ENCODE data around the gene PTK7. TPM values are rescaled to one million over a fixed set of nuclear protein-coding genes. Genes with fewer than 3 reads are reported as not detected.

PTK7 gene
- total and polyA plus RNA-seq, 2 donors = 48.1 to 101 TPM

DNA sequence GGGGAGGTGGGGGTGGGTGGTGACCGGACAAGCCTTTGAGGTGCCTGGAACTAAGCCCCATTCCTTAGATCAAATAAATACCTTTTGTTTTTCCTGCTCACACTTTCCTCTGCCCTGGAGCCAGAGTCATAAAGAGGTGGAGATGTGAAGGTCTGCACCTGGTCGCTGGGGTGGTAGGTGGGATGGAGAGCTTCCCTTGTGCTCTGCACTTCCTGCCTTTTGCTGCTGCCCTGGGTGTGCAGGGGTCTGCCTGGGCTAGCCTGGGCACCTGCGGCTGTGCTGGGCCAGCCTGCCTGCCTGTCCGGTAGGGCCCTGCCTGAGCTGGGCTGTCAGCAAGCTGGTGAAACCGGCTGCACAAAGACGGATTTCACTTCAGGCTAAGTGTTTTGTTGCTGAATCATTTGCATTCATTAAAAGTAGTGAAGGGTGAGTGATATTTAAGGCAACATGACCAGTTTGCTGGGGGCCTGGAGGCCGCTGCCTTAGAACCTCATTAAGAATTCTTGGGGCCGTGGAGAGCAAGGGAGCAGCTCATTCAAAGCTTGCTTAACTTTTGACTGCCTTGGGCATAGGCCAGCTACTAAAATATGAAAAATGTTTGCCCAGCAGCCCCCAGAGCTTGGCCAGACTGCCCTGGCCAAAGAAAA is 20.5 kb downstream of the PTK7 start:
- H3K4me3 ChIP-seq (ENCODE audit: low read length in 2 of 2) = no peak overlapping the region
- DNase-seq (ENCODE audit: low read depth in 6 of 9, low spot score in 9 of 9) = no peak
- H3K9me3 ChIP-seq (ENCODE audit: control insufficient read depth in 2 of 2, insufficient read depth in 1 of 2, low read length in 1 of 2) = no peaks in the 10 kb centered on the region
- H3K4me1 ChIP-seq (ENCODE audit: control insufficient read depth in 2 of 2, insufficient read depth in 2 of 2, low read length in 2 of 2) = peaks cover 17 to 51% of the 10 kb centered on the region in 2 donors
- H3K27ac ChIP-seq (ENCODE audit: low read depth in 1 of 2, low read length in 1 of 2) = peak overlapping the region; percentile 56 to 60
- no peaks in the 10 kb centered on the region for H3K27me3 ChIP-seq (ENCODE audit: control insufficient read depth in 2 of 2, insufficient read depth in 1 of 2, low read length in 1 of 2)
- 81% methylated on average over 8 of the region's 8 CpGs for WGBS
- peaks cover 0 to 4% of the 10 kb centered on the region in 2 donors for H3K36me3 ChIP-seq (ENCODE audit: control insufficient read depth in 2 of 2, insufficient read depth in 2 of 2, low read length in 1 of 2)

DNA sequence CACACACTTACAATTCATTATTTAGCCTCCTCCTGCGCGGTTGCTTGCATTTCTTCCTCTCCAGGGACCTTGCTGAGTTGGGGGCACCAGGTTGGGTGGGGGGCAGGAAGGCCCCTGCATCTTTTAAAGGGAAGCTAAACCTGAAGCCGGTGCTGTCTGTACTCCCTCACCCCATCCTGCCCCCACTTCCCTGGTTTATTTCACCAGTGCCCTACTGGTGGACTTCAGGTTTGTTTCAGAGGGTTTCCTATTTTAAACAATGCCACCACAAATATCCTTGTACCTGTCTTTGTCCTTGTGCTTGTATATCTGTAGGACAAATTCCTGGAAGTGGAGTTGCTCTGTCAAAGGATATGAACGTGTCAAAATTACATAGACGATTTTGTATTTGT is 21.0 kb downstream of the PTK7 start:
- DNase-seq (ENCODE audit: low read depth in 6 of 9, low spot score in 9 of 9) = no peak
- Histone ChIP-seq H3K9me3 (ENCODE audit: control insufficient read depth in 2 of 2, insufficient read depth in 1 of 2, low read length in 1 of 2) (no peaks in the 10 kb centered on the region), H3K4me1 (ENCODE audit: control insufficient read depth in 2 of 2, insufficient read depth in 2 of 2, low read length in 2 of 2) (peaks cover 17 to 50% of the 10 kb centered on the region in 2 donors), H3K27ac (ENCODE audit: low read depth in 1 of 2, low read length in 1 of 2) (peak overlapping the region; percentile 36 to 56), H3K4me3 (ENCODE audit: low read length in 2 of 2) (no peak overlapping the region), H3K36me3 (ENCODE audit: control insufficient read depth in 2 of 2, insufficient read depth in 2 of 2, low read length in 1 of 2) (peaks cover 0 to 4% of the 10 kb centered on the region in 2 donors), H3K27me3 (ENCODE audit: control insufficient read depth in 2 of 2, insufficient read depth in 1 of 2, low read length in 1 of 2) (no peaks in the 10 kb centered on the region)
- WGBS = 90% methylated on average over 5 of the region's 5 CpGs

GRCh38 chr6:43097502-43097901 is 21.4 kb downstream of the PTK7 start:
- whole genome bisulfite sequencing = 96% methylated on average over 4 of the region's 4 CpGs
- DNase-seq (ENCODE audit: low read depth in 6 of 9, low spot score in 9 of 9) = no peak
- no peak overlapping the region for H3K27ac ChIP-seq (ENCODE audit: low read depth in 1 of 2, low read length in 1 of 2)

GRCh38 chr6:43101497-43101896 is 25.4 kb downstream of the PTK7 start:
- H3K36me3 ChIP-seq (ENCODE audit: control insufficient read depth in 2 of 2, insufficient read depth in 2 of 2, low read length in 1 of 2) = peaks cover 0 to 6% of the 10 kb centered on the region in 2 donors
- no peak for DNase-seq (ENCODE audit: low read depth in 6 of 9, low spot score in 9 of 9)
- no peak overlapping the region for H3K27ac ChIP-seq (ENCODE audit: low read depth in 1 of 2, low read length in 1 of 2)
- H3K4me3 ChIP-seq (ENCODE audit: low read length in 2 of 2) = no peak overlapping the region
- H3K27me3 ChIP-seq (ENCODE audit: control insufficient read depth in 2 of 2, insufficient read depth in 1 of 2, low read length in 1 of 2) = no peaks in the 10 kb centered on the region
- H3K4me1 ChIP-seq (ENCODE audit: control insufficient read depth in 2 of 2, insufficient read depth in 2 of 2, low read length in 2 of 2) = peaks cover 2 to 30% of the 10 kb centered on the region in 2 donors
- 90% methylated on average over 4 of the region's 4 CpGs for WGBS
- no peaks in the 10 kb centered on the region for H3K9me3 ChIP-seq (ENCODE audit: control insufficient read depth in 2 of 2, insufficient read depth in 1 of 2, low read length in 1 of 2)

More at GRCh38 chr6:43097502-43097901, 21.4 kb downstream of the PTK7 start:
- H3K27me3 ChIP-seq (ENCODE audit: control insufficient read depth in 2 of 2, insufficient read depth in 1 of 2, low read length in 1 of 2) = no peaks in the 10 kb centered on the region
- H3K9me3 ChIP-seq (ENCODE audit: control insufficient read depth in 2 of 2, insufficient read depth in 1 of 2, low read length in 1 of 2) = no peaks in the 10 kb centered on the region
- peaks cover 16 to 47% of the 10 kb centered on the region in 2 donors for H3K4me1 ChIP-seq (ENCODE audit: control insufficient read depth in 2 of 2, insufficient read depth in 2 of 2, low read length in 2 of 2)
- H3K4me3 ChIP-seq (ENCODE audit: low read length in 2 of 2) = no peak overlapping the region
- H3K36me3 ChIP-seq (ENCODE audit: control insufficient read depth in 2 of 2, insufficient read depth in 2 of 2, low read length in 1 of 2) = peaks cover 0 to 4% of the 10 kb centered on the region in 2 donors

DNA sequence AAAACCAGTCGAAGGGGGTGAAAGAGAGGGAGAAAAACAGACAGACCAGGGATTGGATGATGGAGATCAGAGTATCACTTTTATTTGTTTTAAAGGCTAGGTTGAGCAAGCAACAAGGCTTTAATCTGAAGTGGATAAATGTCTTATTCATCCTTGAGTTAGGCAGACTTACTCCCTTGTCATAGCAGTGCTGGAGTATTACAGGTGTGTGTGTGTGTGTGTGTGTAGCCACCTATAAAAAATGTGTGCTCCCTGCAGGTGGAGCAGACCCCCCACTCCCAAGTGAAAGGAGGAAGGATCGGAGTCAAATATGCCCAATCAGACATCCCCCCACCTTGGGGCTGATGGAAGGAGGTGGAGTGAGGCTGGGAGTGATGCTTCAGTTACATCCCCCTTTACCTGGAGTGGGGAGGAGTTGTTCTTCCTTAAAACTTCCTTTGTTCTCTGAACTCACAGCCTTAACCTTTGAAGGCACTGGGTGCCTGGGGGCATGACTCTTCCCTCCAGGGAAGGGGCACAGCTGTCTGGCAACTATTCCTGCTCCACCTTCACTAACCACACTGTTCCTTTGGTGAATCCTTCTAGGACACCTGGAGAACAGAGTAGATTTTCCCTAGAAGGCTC is 27.3 kb downstream of the PTK7 start:
- no peaks in the 10 kb centered on the region for H3K27me3 ChIP-seq (ENCODE audit: control insufficient read depth in 2 of 2, insufficient read depth in 1 of 2, low read length in 1 of 2)
- no peaks in the 10 kb centered on the region for H3K9me3 ChIP-seq (ENCODE audit: control insufficient read depth in 2 of 2, insufficient read depth in 1 of 2, low read length in 1 of 2)
- H3K27ac ChIP-seq (ENCODE audit: low read depth in 1 of 2, low read length in 1 of 2) = no peak overlapping the region
- peaks cover 0 to 3% of the 10 kb centered on the region in 2 donors for H3K36me3 ChIP-seq (ENCODE audit: control insufficient read depth in 2 of 2, insufficient read depth in 2 of 2, low read length in 1 of 2)
- 71% methylated on average over 2 of the region's 2 CpGs for WGBS
- no peak overlapping the region for H3K4me3 ChIP-seq (ENCODE audit: low read length in 2 of 2)
- DNase-seq (ENCODE audit: low read depth in 6 of 9, low spot score in 9 of 9) = no peak
- H3K4me1 ChIP-seq (ENCODE audit: control insufficient read depth in 2 of 2, insufficient read depth in 2 of 2, low read length in 2 of 2) = peaks cover 0 to 14% of the 10 kb centered on the region in 2 donors

DNA sequence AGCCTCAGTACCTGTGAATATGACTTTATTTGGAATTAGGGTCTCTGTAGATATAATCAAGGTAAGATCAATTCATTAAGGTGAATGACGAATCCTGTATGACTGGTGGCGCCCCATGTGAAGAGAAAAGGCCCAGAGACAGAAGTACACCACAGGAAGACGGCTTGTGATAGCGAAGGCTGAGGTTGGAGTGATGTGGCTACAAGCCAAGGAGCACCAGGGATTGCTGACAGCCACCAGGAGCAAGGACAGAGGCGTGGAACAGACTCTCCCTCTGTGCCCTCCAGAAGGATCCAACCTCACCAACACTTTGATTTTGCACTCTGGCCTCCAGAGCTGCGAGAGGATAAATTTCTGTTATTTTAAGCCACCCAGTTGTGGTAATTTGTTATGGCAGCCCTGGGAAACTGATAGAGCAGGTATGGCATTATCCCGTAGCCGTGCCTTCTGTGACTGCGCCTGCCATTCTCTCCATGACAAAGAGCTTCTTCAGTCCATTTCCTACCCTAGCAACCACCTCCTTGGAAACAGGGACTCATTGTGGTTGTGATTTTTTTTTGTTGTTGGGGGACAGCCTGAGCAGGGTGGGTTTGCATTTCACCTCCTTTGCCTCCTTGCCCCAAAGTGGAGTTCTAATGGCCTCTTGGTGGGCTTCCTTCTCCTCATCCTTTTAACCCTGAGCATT is 29.6 kb downstream of the PTK7 start:
- Histone ChIP-seq H3K27me3 (ENCODE audit: control insufficient read depth in 2 of 2, insufficient read depth in 1 of 2, low read length in 1 of 2) (no peaks in the 10 kb centered on the region), H3K36me3 (ENCODE audit: control insufficient read depth in 2 of 2, insufficient read depth in 2 of 2, low read length in 1 of 2) (peaks cover 0 to 3% of the 10 kb centered on the region in 2 donors), H3K9me3 (ENCODE audit: control insufficient read depth in 2 of 2, insufficient read depth in 1 of 2, low read length in 1 of 2) (no peaks in the 10 kb centered on the region), H3K4me3 (ENCODE audit: low read length in 2 of 2) (no peak overlapping the region), H3K27ac (ENCODE audit: low read depth in 1 of 2, low read length in 1 of 2) (no peak overlapping the region), H3K4me1 (ENCODE audit: control insufficient read depth in 2 of 2, insufficient read depth in 2 of 2, low read length in 2 of 2) (peaks cover 0 to 13% of the 10 kb centered on the region in 2 donors)
- no peak for DNase-seq (ENCODE audit: low read depth in 6 of 9, low spot score in 9 of 9)
- 85% methylated on average over 9 of the region's 9 CpGs for WGBS

GRCh38 chr6:43107344-43108062 is 31.4 kb downstream of the PTK7 start:
- Histone ChIP-seq H3K9me3 (ENCODE audit: control insufficient read depth in 2 of 2, insufficient read depth in 1 of 2, low read length in 1 of 2) (no peaks in the 10 kb centered on the region), H3K27me3 (ENCODE audit: control insufficient read depth in 2 of 2, insufficient read depth in 1 of 2, low read length in 1 of 2) (no peaks in the 10 kb centered on the region), H3K36me3 (ENCODE audit: control insufficient read depth in 2 of 2, insufficient read depth in 2 of 2, low read length in 1 of 2) (peaks cover 0 to 3% of the 10 kb centered on the region in 2 donors), H3K27ac (ENCODE audit: low read depth in 1 of 2, low read length in 1 of 2) (no peak overlapping the region), H3K4me3 (ENCODE audit: low read length in 2 of 2) (no peak overlapping the region), H3K4me1 (ENCODE audit: control insufficient read depth in 2 of 2, insufficient read depth in 2 of 2, low read length in 2 of 2) (peaks cover 2 to 17% of the 10 kb centered on the region in 2 donors)
- WGBS = 99% methylated on average over 12 of the region's 12 CpGs
- no peak for DNase-seq (ENCODE audit: low read depth in 6 of 9, low spot score in 9 of 9)

DNA sequence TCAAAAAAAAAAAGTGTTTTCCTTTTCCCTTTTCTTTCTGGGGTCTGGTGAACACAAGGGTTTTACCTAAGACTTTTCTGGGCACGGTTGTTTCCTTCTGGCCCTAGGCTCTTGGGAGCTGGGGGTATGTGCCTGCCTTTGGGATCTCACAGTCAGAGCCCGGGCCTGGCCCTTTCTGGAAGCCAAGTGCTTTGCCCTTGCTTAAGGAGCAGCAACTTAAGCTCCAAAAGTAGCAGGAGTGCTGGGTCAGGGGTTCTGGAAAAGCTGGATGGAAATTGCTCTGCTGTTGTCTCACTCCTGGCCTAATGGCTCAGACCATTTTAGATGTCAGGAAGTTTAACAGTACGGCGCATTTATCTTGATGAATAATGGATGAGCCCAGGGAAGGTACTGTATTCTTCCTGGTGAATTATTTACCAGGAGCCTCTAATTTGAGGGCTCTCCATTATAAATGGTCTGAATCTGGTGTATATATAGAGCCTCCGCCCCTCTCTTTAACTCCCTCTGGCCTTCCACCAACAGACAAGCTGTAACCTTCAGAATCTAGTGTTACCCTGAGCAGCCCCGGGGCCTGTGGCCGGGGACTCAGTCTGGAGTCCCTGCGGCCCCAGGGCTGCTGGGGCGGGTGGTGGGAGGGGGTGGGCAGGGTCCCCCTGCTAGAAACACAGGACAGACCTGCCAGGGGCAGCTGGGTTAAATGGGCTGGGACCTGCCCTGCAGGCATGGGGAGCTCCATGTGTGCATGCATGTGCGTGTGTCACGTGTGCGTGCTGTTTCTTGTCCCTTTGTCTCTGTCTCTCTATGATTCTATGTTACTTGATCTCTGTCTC is 37.5 kb downstream of the PTK7 start:
- no peak for DNase-seq (ENCODE audit: low read depth in 6 of 9, low spot score in 9 of 9)
- Histone ChIP-seq H3K9me3 (ENCODE audit: control insufficient read depth in 2 of 2, insufficient read depth in 1 of 2, low read length in 1 of 2) (no peaks in the 10 kb centered on the region), H3K36me3 (ENCODE audit: control insufficient read depth in 2 of 2, insufficient read depth in 2 of 2, low read length in 1 of 2) (no peaks in the 10 kb centered on the region), H3K27me3 (ENCODE audit: control insufficient read depth in 2 of 2, insufficient read depth in 1 of 2, low read length in 1 of 2) (no peaks in the 10 kb centered on the region), H3K4me1 (ENCODE audit: control insufficient read depth in 2 of 2, insufficient read depth in 2 of 2, low read length in 2 of 2) (peaks cover 11 to 37% of the 10 kb centered on the region in 2 donors), H3K4me3 (ENCODE audit: low read length in 2 of 2) (no peak overlapping the region), H3K27ac (ENCODE audit: low read depth in 1 of 2, low read length in 1 of 2) (peak overlapping the region; percentile 62 to 74)
- WGBS = 97% methylated on average over 12 of the region's 12 CpGs

Measured in thymus (tissue), 11 donors.